HS-27A (cell line): ENCODE measurements around the gene KRTAP5-2.
"Not testable (repeated sequence)": the region's sequence is repeated elsewhere in the genome, so short reads cannot be mapped to it uniquely, and the experiment has no call there.

Source experiments
- DNase-seq: peaks from one replicate; pipeline ENCODE4 v3.0.0-alpha.2; 2012; ENCODE audit warnings: low read depth, missing footprints

The KRTAP5-2 gene

GRCh38 chr11:1628506-1629325, 30.6 kb upstream of the KRTAP5-2 start:
- DNase-seq = no peak

DNA sequence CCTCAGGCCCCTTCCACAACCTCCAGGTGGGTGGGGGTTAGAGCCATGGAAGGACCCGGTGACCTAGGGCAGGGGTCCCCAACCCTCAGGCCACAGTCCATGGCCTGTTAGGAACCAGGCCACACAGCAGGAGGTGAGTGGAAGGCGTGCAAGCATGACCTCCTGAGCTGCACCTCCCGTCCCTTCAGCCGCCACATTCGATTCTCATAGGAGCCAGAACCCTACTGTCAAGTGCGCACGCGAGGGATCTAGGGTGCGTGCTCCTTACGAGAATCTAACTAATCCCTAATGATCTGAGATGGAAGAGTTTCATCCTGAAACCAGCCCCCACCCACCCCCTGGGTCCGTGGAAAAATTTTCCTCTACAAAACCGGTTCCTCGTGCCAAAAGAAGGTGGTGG, 27.4 kb upstream of the KRTAP5-2 start:
- no peak for DNase-seq

DNA sequence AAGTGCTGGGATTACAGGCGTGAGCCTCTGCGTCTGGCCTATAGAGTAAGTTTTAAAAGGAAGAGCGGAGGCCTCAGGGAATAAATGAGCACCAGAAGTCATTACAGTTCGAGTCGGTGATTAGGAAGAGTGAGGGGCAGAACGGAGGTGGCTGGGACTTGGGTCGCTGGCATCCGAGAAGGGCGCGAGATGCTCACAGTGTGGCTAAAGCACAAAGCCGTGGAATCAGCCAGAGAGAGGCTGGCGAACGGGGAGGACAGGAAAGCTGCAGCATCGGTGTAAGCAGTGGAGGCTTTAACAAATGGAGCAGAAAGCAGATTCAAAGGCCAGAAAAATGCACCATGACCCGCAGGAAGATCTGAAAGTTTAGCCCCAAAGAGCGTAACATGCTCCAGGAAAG, 26.5 kb upstream of the KRTAP5-2 start:
- DNase-seq = no peak

- DNase-seq = no peak
Measured at GRCh38 chr11:1623716-1624115, 25.6 kb upstream of the KRTAP5-2 start.

DNA sequence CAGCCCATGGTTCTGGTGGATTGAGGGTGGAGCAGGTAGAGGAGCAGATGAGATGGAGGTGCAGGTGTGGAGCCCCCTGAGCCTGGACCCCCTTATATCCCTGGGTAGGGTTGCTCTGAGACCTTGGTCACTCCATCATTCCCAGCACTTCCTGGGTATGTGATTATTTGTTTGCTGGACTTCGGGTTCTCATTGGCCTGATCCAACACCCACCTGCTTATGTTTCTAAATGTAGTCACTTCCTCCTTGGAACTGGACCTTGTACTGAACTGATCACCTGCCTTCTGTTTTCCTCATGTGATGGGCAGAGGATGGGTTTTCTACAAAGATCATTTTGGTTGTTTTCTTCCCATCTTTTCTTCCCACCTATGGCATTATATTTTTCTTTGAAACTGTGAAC, 24.0 kb upstream of the KRTAP5-2 start, which contains the start of gene KRTAP5-4:
Gene KRTAP5-4, minus strand, starts transcription at position 53 of the 400 bp plus-strand sequence. Its CDS starts 45 bp downstream, at position 8.
- no peak for DNase-seq

DNA sequence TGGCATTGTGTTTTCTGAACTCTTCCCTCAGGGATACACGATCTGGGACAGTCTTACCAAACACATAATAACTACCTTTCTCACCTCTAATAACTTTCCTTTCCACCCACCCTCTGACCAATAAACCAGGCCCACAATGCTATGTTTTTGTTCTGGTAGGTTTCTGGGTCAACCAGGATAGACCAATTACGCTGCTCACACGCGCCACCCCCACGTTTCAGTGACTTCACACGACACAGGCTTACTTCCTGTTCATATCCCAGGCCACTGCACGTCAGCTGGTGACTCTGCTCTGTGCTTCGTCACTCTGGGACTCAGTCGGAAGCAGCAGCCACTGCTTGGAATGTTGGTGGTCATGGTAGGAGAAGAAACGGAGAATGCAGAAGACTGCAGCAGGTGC, 21.4 kb upstream of the KRTAP5-2 start:
- no peak for DNase-seq

DNA sequence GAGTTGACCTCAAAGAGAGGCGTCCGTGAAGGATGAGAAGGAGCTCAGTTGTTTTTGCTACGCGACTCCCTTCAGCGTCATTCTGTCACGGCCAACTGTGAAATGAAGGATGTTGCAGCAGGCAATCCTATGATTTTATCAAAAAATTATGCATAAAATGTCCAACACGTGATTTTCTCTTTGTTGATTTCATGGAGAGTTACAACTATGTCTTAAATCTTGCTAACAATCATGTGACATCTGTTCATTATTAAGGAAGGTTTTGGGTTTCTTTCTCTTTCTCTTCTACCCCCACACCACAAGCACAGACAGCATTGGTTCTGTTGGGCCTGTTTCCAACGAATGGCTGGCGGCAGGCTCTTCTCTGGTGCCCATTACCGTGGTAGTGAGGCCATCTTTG, 20.1 kb upstream of the KRTAP5-2 start:
- DNase-seq = no peak

- no peak for DNase-seq
Measured at GRCh38 chr11:1608363-1608762, 10.3 kb upstream of the KRTAP5-2 start, which contains the start of gene KRTAP5-3. Gene KRTAP5-3 (minus strand): TSS chr11:1608463. CDS start chr11:1608385, 78 bp downstream.

DNA sequence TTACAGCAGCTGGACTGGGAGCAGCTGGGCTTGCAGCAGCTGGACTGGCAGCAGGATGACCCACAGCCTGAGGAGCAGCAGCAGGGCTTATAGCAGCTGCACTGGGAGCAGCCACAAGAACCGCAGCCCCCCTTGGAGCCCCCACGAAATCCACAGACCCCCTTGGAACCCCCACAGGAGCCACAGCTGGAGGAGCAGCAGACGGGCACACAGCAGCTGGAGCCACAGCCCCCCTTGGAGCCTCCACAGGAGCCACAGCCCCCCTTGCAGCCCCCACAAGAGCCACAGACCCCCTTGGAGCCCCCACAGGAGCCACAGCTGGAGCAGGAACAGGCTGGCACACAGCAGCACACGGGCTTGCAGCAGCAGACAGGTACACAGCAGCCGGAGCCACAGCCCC, 9.8 kb upstream of the KRTAP5-2 start:
- DNase-seq = not testable (repeated sequence)

- DNase-seq = not testable (repeated sequence)
Measured at GRCh38 chr11:1607156-1607845, 9.2 kb upstream of the KRTAP5-2 start.

DNA sequence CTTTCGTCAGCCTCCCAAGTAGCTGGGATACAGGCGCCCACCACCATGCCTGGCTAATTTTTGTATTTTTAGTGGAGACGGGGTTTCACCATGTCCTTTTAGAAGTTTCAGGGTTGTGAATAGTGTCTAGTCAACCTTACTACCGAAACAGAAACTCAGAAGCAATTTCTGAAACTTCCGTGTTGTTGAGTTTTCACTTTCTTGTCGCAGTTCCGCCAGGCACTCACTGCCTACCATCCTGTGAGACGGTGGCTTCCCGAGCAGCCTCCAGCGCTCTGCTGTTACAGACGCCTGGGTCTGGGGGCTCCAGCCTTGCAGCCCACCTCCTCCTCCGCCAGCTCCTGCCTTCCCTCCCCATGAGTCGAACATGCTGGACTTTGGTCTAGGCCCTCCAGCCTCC, 7.8 kb upstream of the KRTAP5-2 start:
- not testable (repeated sequence) for DNase-seq

DNA sequence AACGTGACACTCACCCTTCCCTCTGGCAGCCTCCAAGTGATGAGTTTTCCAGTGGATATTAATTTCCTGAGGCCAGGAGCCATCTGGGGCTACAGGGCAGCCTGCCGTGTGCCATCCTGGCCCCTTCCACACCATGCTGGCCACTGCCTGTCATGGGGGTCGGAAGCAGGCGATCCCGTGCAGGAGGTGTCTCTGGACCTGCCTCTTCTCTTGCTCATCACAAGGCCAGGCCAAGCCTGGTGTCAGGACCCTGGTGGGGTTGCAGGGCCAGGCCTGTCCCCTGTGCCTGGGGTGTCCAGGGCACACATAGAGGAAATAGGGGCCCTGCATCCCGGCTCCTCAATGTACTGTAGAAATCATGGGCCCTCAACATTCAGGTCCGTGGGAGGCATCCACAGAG, 6.6 kb upstream of the KRTAP5-2 start:
- DNase-seq = no peak

DNA sequence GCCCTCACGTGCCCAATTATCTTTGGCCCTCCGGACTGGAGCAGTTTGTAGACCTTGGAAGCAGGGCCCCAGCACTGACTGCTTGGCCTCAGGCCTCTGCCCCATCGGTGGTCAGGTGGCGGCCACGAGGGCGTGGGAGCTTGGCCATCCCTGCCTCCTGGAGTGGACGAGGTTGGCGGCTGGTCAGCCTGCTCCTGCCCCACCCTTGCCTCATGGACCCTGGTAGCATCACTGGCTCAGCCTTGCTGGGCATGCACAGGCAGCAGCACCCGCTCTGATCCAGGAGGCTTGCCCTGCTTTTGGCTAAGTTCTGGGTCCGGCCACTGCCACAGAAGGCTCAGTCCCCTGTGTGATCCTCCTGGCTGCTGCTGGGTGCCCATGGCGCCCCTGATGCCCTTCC, 6.1 kb upstream of the KRTAP5-2 start:
- no peak for DNase-seq

- no peak for DNase-seq
Measured at GRCh38 chr11:1603629-1604028, 5.5 kb upstream of the KRTAP5-2 start.

- DNase-seq = not testable (repeated sequence)
Measured at GRCh38 chr11:1601663-1602062, 3.6 kb upstream of the KRTAP5-2 start.

- DNase-seq = no peak
Measured at GRCh38 chr11:1600626-1601025, 2.5 kb upstream of the KRTAP5-2 start.

- DNase-seq = peak; percentile 14
Measured at GRCh38 chr11:1598816-1599215, 722 bp upstream of the KRTAP5-2 start.

DNA sequence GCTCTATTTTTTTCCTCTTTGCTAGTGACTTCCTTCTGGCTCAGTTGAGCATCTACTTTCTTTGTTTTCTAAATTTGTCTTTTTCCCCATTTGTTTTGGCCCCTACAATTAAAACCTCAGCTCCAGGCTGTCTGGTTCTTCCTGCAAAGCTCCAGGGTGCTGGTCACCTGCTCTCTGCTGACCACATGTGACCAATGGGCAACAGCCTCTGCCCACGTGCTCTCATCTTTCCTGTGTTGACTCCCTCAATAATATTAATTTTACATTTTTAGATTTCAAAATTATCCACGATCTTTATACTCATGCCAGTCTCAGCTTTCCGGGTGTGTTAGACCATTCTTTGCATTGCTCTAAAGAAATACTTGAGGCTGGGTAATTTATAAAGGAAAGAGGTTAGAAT, 312 bp upstream of the KRTAP5-2 start:
- DNase-seq = not testable (repeated sequence)

- DNase-seq = no peak
Measured at GRCh38 chr11:1597331-1597993, 632 bp downstream of the KRTAP5-2 start.

DNA sequence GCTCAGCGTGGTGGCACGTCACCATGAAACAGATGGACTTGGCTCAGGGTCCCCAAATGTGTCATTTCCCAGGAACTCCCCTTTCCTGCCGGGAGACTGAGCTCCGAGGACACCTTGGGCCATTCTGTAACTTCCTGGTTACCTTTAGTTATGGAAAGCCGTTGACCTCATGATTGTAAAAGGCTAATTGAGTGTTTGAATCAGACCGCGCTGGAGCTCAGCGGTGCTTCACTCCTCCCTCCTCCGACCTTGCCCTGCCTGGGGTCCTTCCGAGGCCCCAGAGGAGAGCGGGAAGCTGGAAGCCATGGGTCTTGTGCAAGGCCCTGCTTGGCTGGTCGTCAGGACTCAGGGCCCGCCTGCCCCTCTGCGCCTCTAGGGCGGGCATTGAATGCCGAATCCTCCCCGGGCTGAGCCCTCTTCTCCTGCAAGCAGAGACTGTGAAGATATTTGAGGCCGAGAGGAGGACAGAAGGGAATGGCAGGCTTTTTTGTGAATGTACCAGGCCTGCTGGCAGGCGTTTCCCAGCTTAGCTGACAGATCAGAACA, 1.4 kb downstream of the KRTAP5-2 start:
- not testable (repeated sequence) for DNase-seq

- not testable (repeated sequence) for DNase-seq
Measured at GRCh38 chr11:1595994-1596575, 2.0 kb downstream of the KRTAP5-2 start.

- no peak for DNase-seq
Measured at GRCh38 chr11:1592628-1593027, 5.5 kb downstream of the KRTAP5-2 start.
